PFSK-1 (cell line): Measurements from ENCODE around the gene XYLT1.

Source experiments
- FOXP2 ChIP-seq: optimal IDR thresholded peaks from 2 replicates; pipeline ENCODE3; 2011; ENCODE audit warnings: borderline replicate concordance, control low read depth, inconsistent platforms; ENCODE audit not compliant: insufficient read depth; ENCODE audit errors: extremely low read length, extremely low read depth
- POLR2AphosphoS5 ChIP-seq: IDR thresholded peaks from 2 replicates; pipeline ENCODE4 v1.6.1; 2012; ENCODE audit warnings: low read depth, mild to moderate bottlenecking, control low read depth, low read length, moderate library complexity
- REST ChIP-seq, 2 experiments: IDR thresholded peaks; 2 replicates each; pipeline versions ENCODE4 v1.6.1 to v1.8.0; 2011 to 2012; ENCODE audit warnings: low read depth in 2 of 2, low read length in 2 of 2, control low read depth in 1 of 2, inconsistent platforms in 1 of 2, mild to moderate bottlenecking in 1 of 2, moderate library complexity in 1 of 2; ENCODE audit not compliant: insufficient read depth in 1 of 2
- SIN3A ChIP-seq: IDR thresholded peaks from 2 replicates; pipeline ENCODE4 v1.6.1; 2012; ENCODE audit warnings: mild to moderate bottlenecking, low read length, moderate library complexity, borderline replicate concordance; ENCODE audit not compliant: insufficient read depth
- TAF1 ChIP-seq: IDR thresholded peaks from 2 replicates; pipeline ENCODE4 v1.6.1; 2012; ENCODE audit warnings: low read length, control low read depth, borderline replicate concordance; ENCODE audit not compliant: insufficient read depth

GRCh38 chr16:17368951-17369350 lies 101.8 kb downstream of the XYLT1 start:
- TF ChIP-seq REST (IDR thresholded peaks at IDR 0.05; ENCODE audit: insufficient read depth in 1 of 2, low read depth in 2 of 2, low read length in 2 of 2), result no peak
- no peak for TF ChIP-seq POLR2AphosphoS5
- no peak for TF ChIP-seq TAF1
- TF ChIP-seq SIN3A, result no peak
- no peak for TF ChIP-seq FOXP2
